Activated B cell treated with CpG ODN at 0.5 μM for 24 hours (primary cell): ENCODE measurements around the gene INF2. TPM values are rescaled to one million over a fixed set of nuclear protein-coding genes. Genes with fewer than 3 reads are reported as not detected.

Experiments
- ATAC-seq: fragments of 200-7000 bp; cut with Tn5 transposase; one replicate; pipeline ENCODE4 v1.10.0; 2021; ENCODE audit warnings: low read depth, mild to moderate bottlenecking, moderate library complexity
- CTCF ChIA-PET: fragments of 350-600 bp; sonication (Branson Sonifier 250); formaldehyde crosslinking; loops from one replicate; lab custom pipeline; 2021; ENCODE audit warnings: antibody characterized with exemption; lab: Charles Lee
- POLR2A ChIA-PET: fragments of 350-600 bp; sonication (Branson Sonifier 250); formaldehyde crosslinking; loops from one replicate; lab custom pipeline; 2021; ENCODE audit warnings: antibody characterized with exemption; lab: Charles Lee
- DNase-seq: peaks from one replicate; pipeline ENCODE4 v3.0.0; 2022
- H3K27ac Mint-ChIP-seq: one replicate; pipeline ENCODE4 v1.8.0; 2020; ENCODE audit warnings: mixed read lengths
- H3K27me3 Mint-ChIP-seq: one replicate; pipeline ENCODE4 v1.8.0; 2021; ENCODE audit warnings: mixed read lengths
- H3K36me3 Mint-ChIP-seq: one replicate; pipeline ENCODE4 v1.8.0; 2021; ENCODE audit warnings: low read depth, mixed read lengths
- H3K4me1 Mint-ChIP-seq: one replicate; pipeline ENCODE4 v1.8.0; 2021; ENCODE audit warnings: mixed read lengths
- H3K4me3 Mint-ChIP-seq: one replicate; pipeline ENCODE4 v1.8.0; 2020; ENCODE audit warnings: mild to moderate bottlenecking, mixed read lengths
- H3K9me3 Mint-ChIP-seq: one replicate; pipeline ENCODE4 v1.8.0; 2020; ENCODE audit warnings: mixed read lengths
- CTCF ChIP-seq: fragments of 200-600 bp; IDR thresholded peaks from one replicate; pipeline ENCODE4 v1.8.0; 2022; ENCODE audit warnings: antibody characterized with exemption, mild to moderate bottlenecking
- intact Hi-C: fragments of 100-400 bp; cut with micrococcal nuclease; formaldehyde crosslinking; loops from one replicate; pipeline ENCODE4 v1.15.1; 2024
- total RNA-seq: library from RNA; stranded (reverse); gene quantifications from 2 replicates; pipeline ENCODE4 v1.2.3, GENCODE V29; 2022

INF2 gene
- total RNA-seq, 1 donor from 2014 or later = 47.2 TPM

- Mint-ChIP-seq H3K4me1 (no peaks in the 10 kb centered on the region), H3K27ac (no peak overlapping the region), H3K27me3 (peaks cover 5% of the 10 kb centered on the region), H3K9me3 (no peaks in the 10 kb centered on the region), H3K4me3 (no peak overlapping the region), H3K36me3 (no peaks in the 10 kb centered on the region)
- ChIA-PET CTCF (no interaction called here), POLR2A (no interaction called here)
- no peak for TF ChIP-seq CTCF
- no peak for ATAC-seq
- no peak for DNase-seq
- intact Hi-C loops = no loop called here
These were observed 42.2 kb downstream of the INF2 start for GRCh38 chr14:104731320-104732294.

- TF ChIP-seq CTCF = no peak
- ChIA-PET CTCF (no interaction called here), POLR2A (no interaction called here)
- Mint-ChIP-seq H3K36me3 (no peaks in the 10 kb centered on the region), H3K9me3 (no peaks in the 10 kb centered on the region), H3K4me1 (no peaks in the 10 kb centered on the region), H3K4me3 (no peak overlapping the region), H3K27ac (no peak overlapping the region), H3K27me3 (peaks cover 3% of the 10 kb centered on the region)
- ATAC-seq (no peak), DNase-seq (no peak)
- intact Hi-C loops = no loop called here
These were observed 43.0 kb downstream of the INF2 start for GRCh38 chr14:104732355-104732804.

GRCh38 chr14:104732931-104733681 lies 43.7 kb downstream of the INF2 start:
- no peaks in the 10 kb centered on the region for H3K4me1 Mint-ChIP-seq
- ATAC-seq = no peak
- no peak overlapping the region for H3K4me3 Mint-ChIP-seq
- H3K27me3 Mint-ChIP-seq = peaks cover 3% of the 10 kb centered on the region
- no peaks in the 10 kb centered on the region for H3K9me3 Mint-ChIP-seq
- DNase-seq = no peak
- ChIA-PET CTCF (no interaction called here), POLR2A (no interaction called here)
- TF ChIP-seq CTCF = no peak
- H3K36me3 Mint-ChIP-seq = no peaks in the 10 kb centered on the region
- H3K27ac Mint-ChIP-seq = no peak overlapping the region
- intact Hi-C loops = no loop called here

GRCh38 chr14:104734051-104734587 lies 44.7 kb downstream of the INF2 start:
- ATAC-seq (no peak), DNase-seq (no peak)
- TF ChIP-seq CTCF = no peak
- H3K36me3 Mint-ChIP-seq = no peaks in the 10 kb centered on the region
- intact Hi-C loops = no loop called here
- no peaks in the 10 kb centered on the region for H3K4me1 Mint-ChIP-seq
- peaks cover 3% of the 10 kb centered on the region for H3K27me3 Mint-ChIP-seq
- POLR2A ChIA-PET = no interaction called here
- no peak overlapping the region for H3K27ac Mint-ChIP-seq
- no peak overlapping the region for H3K4me3 Mint-ChIP-seq
- CTCF ChIA-PET = no interaction called here
- no peaks in the 10 kb centered on the region for H3K9me3 Mint-ChIP-seq

GRCh38 chr14:104734601-104734990 lies 45.2 kb downstream of the INF2 start:
- no peak for TF ChIP-seq CTCF
- intact Hi-C loops = no loop called here
- Mint-ChIP-seq H3K36me3 (no peaks in the 10 kb centered on the region), H3K27ac (no peak overlapping the region), H3K27me3 (peaks cover 3% of the 10 kb centered on the region), H3K9me3 (no peaks in the 10 kb centered on the region), H3K4me1 (no peaks in the 10 kb centered on the region), H3K4me3 (no peak overlapping the region)
- CTCF ChIA-PET = no interaction called here
- DNase-seq (no peak), ATAC-seq (no peak)
- POLR2A ChIA-PET = no interaction called here
